GM12875 (cell line): ENCODE results near the gene PRR15L.

Source experiments
- H3K4me3 ChIP-seq: one replicate; pipeline ENCODE4 v1.5.1; 2011; ENCODE audit warnings: low read depth, low read length, control low read depth
- CTCF ChIP-seq: IDR thresholded peaks from 2 replicates; pipeline ENCODE4 v1.5.1; 2011; ENCODE audit warnings: low read depth, mild to moderate bottlenecking, control low read depth, inconsistent platforms, low read length, moderate library complexity, borderline replicate concordance; ENCODE audit not compliant: insufficient read depth

The PRR15L gene

GRCh38 chr17:47918991-47919390, 38.7 kb downstream of the PRR15L start:
- no peak overlapping the region for H3K4me3 ChIP-seq
- TF ChIP-seq CTCF: no peak

GRCh38 chr17:47918006-47918405, 39.7 kb downstream of the PRR15L start:
- no peak overlapping the region for H3K4me3 ChIP-seq
- TF ChIP-seq CTCF: no peak

- no peak overlapping the region for H3K4me3 ChIP-seq
- TF ChIP-seq CTCF: no peak
Observed at GRCh38 chr17:47917581-47917980, 40.1 kb downstream of the PRR15L start.

GRCh38 chr17:47916489-47917208, 41.0 kb downstream of the PRR15L start:
- no peak for TF ChIP-seq CTCF
- no peak overlapping the region for H3K4me3 ChIP-seq

- TF ChIP-seq CTCF: no peak
- no peak overlapping the region for H3K4me3 ChIP-seq
Observed at GRCh38 chr17:47915776-47916398, 41.8 kb downstream of the PRR15L start.

- no peak for TF ChIP-seq CTCF
- H3K4me3 ChIP-seq: no peak overlapping the region
Observed at GRCh38 chr17:47914306-47914948, 43.3 kb downstream of the PRR15L start.
